ENCODE results near the gene PPM1K. TPM values are rescaled to one million over a fixed set of nuclear protein-coding genes. Genes with fewer than 3 reads are reported as not detected.

PPM1K gene
- total RNA-seq, 1 donor from 2014 or later: 34.2 TPM

DNA sequence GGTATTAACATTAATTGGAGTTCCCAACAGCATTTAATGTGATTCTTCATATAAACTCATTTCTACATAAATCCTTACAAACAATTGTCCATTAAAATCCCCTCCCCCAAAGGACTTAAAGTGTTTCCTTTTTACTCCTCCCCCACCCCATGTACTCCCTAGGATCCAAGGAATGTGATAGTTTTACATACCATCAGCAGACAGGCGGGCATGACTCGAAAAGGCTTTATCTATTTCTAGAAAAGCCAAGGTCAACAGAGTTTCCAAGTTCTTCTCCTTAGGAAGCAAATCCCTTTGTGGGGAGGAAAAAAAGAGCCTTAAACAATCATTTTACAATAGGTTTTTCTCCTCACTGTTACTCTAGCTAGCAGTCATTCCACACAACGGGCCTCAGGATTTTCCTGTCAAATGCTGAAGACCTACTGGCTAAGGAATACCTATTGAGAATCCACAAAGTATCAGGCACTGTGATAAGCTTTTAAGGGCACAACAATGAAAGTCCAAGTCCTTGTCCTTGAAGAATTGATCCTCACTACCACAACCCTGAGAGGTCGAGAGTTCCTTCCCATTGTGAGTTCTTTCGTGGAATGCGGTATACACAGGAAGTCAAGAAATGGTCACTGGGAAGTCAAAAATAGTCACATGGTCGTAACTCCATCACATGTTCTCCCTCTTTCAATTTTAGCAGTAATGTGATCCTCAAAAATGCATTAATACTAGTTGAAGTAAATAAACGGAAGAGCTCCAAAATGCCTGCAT, 7.2 kb downstream of the PPM1K start:
- no peak for DNase-seq

DNA sequence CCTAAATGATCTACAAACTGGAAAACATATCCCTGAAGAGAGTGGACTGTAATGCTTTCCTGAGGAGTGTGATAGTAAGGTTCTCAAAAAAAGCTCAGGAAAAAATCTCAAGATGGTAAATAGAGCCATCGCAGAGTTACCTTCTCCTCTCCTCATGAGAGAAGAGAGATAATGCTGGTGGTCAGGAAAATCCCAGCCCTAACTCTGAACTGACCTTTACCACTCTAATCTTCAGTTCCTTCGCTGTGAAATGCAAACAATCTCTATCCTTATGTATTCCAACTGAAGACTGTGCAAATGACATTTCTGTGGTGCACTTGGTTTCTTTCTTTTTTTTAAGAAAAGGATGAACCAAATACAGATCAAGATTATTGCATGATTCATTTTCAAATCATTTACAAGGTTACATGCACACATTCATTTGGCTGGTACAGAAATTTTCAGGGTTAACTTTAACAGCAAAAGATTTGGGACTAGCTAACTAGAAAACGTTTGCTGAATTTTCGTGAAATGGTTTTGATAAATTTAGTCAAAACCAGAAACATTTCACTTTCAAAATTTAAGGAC, 8.3 kb downstream of the PPM1K start:
- DNase-seq: no peak

DNA sequence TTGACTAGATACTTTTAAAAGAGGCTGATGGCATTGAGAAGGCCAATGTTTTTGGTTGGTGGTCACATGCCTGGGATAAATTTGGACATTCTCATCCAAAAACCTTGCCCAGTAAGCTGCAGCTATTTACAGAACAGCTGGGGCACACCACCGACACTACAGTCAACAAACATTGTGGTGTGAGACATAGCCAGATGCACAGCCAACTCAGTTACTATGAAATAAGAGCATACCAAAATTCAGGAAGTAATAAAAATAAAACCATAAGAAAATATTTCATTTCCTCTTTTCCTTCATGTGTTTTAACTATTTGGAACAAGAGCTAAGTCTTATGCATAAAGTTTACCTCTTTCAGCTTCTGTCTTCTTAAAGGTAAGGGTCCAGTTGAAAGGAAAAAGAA, 8.8 kb downstream of the PPM1K start:
- no peak for DNase-seq

DNA sequence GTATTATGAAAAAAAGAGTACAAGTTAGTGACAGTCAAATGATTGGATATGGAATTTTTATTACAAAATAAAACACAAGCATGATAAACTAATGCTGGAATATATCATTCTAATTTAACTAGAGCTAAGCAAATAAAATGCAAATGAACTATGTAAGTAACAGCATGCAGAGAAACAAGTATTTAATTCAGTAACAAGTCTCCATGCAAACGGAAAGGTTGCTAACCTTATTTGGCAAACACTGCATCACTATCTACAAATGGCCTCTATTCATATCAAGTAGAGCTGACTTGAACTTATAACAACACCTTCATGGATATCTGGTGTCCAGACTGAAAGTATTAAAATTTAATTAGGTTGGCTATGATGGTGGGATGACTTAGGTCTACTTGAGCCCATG, 15.4 kb downstream of the PPM1K start:
- DNase-seq: no peak

- no peak for DNase-seq
Observed at GRCh38 chr4:88264336-88264735, 20.0 kb downstream of the PPM1K start.

DNA sequence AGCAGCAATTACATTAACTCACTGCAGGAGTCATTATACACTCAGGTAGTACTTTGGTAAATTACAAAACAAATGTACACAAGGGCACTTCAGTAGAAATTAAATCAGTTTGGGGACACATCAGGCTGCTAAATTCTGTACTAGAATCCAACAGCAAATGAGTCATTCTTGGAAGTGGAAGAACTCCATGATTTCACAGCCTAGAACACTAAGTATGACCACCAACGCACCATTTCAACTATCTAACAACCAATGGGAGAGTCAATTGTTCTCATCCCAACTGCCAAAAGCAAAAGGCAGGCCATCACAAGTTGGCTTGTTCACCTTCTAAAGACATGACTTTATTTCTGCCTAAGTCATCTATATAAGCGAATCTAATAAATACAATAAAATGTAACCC, 26.6 kb downstream of the PPM1K start:
- DNase-seq: no peak

GRCh38 chr4:88255111-88255510, 29.2 kb downstream of the PPM1K start:
- no peak for DNase-seq

DNA sequence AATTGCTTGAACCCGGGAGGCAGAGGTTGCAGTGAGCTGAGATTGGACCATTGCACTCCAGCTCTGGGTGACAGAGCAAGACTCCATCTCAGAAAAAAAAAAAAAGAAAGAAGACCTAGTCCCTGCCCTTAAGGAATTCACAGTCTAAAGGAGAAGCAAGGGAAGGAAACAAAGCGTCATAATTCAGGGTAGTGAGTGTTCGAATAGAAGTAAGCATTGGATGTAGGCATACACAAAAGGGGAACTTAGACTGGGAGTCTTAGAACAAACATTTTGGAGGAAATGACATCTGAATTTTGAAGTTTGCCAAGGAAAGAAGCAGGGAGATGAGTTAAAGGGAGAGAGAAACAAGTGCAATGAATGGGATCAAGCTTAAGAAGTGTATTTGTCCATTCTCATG, 32.4 kb downstream of the PPM1K start:
- no peak for DNase-seq

- DNase-seq: no peak
Observed at GRCh38 chr4:88247148-88247547, 37.2 kb downstream of the PPM1K start.

GRCh38 chr4:88246600-88246999, 37.8 kb downstream of the PPM1K start:
- no peak for DNase-seq

DNA sequence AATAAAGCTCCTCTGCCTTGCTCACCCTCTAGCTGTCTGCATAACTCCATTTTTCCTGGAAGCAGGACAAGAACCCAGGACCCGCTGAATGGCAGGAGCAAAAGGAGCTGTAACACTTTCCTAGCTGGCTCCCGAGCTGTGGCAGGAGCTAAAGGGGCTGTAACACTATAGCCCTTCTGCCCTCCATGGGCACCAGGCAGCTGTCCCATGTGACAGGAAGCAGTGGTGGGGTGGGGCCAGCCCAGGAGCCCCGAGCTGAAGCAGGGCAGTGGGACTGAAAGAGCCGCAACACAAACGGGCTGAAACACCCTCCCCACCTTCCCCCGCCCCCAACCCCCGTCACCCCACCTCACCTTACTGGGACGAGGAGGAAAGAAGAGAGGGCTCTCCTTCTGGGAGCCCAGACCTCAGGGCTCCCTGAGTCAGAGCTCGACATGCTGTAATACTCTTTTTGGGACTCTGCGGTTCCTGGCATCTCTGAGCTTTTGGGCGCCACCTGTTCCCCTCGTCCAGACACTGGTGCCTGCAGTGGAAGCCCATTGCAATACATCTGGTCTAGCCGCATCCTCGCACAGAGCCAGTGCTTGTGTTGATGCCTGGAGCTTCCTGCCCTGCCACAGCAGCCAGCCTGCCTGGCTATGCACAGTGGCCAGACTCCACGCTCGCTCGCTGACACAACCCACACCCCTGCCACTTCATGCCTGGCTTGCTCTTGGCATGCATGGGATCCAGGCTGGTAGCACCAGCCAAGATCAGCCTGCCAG, 39.4 kb downstream of the PPM1K start:
- DNase-seq: no peak

DNA sequence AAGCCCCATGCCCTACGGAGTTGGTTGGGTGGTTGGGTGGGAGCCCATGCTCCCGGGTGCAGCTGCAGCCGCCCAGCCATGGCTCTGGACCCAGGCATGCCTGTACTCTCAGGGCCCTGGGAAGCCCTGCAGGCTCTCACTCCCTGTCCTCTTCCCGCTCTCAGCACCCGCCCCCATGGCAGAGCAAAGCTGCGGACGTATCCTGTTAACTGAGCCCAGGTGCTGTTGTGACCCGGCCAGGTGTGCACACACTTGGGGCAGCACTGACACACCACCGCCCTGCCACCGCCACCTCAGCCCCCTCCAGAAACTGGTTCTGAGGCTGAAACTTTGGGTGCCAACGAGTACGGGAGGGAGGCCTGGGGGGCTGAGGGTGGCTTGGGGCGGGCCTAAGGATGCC, 40.3 kb downstream of the PPM1K start:
- no peak for DNase-seq

- no peak for DNase-seq
Observed at GRCh38 chr4:88242144-88242543, 42.2 kb downstream of the PPM1K start.

DNA sequence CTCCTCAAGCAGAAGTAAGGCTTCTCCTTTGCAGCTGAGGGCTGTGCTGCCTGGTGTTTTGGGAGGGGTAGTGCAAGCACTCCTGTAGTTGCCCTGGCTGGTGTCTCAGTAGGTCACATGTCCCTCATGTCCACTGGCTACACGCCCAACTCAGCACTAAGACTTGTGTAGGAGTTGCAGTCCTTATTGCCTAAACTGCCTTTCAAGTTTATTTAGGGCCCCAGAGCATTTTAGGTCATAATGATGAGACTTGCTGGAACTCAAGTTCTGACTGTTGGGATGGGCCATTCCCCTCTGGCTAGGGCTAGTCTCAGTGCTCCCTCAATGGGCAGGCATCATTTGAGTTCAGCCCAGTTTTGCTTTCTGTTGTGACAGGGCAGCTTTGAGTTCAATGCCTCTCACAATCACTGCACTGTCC, 44.1 kb downstream of the PPM1K start:
- no peak for DNase-seq

DNA sequence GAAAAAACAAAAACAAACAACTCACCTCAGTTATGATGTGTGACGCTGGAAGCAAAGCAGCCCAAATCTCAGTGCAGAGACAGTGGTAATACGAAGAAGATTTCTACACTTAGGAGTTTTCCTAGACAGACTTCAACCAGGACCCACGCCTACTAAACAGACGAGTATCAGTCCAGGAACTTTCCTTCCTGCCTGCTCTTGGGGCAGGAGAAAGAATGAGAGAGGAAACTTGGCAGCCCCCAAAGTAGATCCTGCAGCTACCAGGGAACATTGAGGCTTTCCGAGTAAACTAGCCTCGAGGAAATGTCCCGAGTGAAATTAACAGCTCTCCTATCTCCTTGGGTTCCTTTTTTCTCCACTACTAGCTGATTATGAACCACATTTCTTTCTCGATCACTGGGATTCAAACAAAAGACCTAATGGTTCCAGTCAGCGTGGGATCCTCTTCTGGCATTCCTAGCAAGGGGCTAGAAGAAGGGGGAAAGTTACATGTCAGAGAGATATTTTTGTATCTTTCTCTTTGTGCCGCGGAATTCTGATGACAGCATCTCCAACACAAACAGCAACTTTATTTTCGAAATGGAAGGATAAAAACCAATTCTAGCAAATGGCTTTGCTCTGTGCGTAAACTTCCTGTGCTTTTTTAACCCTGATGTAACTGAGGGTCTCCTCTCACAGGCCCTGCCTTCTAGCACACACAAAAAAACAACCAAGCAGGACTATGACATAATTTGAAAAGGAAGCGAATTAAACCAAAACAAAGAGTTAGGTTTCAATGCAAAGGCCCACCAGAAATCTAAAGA, 53.2 kb downstream of the PPM1K start:
- peak; percentile 44 for DNase-seq

GRCh38 chr4:88230461-88230891, 53.9 kb downstream of the PPM1K start:
- DNase-seq: no peak

DNA sequence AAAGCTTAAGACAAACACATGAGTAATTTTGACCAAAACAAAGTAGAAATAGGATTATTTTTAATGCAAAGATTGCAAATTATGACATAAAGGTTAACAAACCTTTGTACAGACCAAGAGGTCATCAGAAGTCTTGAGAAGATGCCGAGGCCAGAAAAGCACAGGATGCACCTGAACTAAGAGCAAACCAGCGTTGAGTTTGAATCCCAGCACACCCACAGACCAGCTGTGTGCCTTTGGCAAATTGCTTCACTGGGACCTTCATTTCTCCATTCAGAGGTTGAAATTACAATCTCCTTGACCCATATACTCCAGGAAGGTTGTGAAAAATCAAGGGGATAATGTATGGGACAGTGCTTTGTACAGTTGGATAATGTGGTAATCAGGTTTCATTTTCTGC, 56.6 kb downstream of the PPM1K start:
- no peak for DNase-seq

GRCh38 chr4:88226143-88226542, 58.2 kb downstream of the PPM1K start:
- DNase-seq: no peak

GRCh38 chr4:88225232-88226105, 58.9 kb downstream of the PPM1K start:
- no peak for DNase-seq

- DNase-seq: no peak
Observed at GRCh38 chr4:88223516-88223915, 60.8 kb downstream of the PPM1K start.

GRCh38 chr4:88219099-88219498, 65.3 kb downstream of the PPM1K start:
- DNase-seq: peak; percentile 65

DNA sequence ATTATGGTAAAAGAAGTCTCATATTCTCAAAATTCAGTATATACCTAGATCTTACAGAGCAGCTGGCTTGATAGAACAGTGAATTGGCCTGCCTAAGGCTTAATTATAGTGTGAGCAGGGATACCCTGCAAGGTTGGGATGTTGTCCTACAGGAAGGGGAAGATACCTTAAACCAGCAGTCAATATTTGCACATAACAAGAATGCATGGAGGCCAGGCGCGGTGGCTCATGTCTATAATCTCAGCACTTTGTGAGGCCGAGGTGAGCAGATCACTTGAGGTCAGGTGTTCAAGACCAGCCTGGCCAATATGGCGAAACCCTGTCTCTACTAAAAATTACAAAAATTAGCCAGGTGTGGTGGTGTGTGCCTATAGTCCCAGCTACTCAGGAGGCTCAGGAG, 67.2 kb downstream of the PPM1K start:
- DNase-seq: no peak
